RWPE1 (cell line): Measurements from ENCODE around the gene TCF7.

Experiments used
- CTCF ChIA-PET: fragments of 350-600 bp; sonication (Branson Sonifier 250); formaldehyde crosslinking; extraction: SDS; loops from one replicate; lab custom pipeline; 2021; lab: Yijun Ruan, JAX
- POLR2A ChIA-PET: fragments of 400-600 bp; formaldehyde crosslinking; extraction: SDS; loops from one replicate; lab custom pipeline; 2020; ENCODE audit warnings: antibody characterized with exemption; ENCODE audit not compliant: low non-redundant PET; lab: Yijun Ruan, JAX
- DNase-seq: peaks from one replicate; pipeline ENCODE4 v3.0.0; 2012; ENCODE audit warnings: low spot score
- H3K27ac ChIP-seq: fragments of 450-650 bp; 2 replicates; pipeline ENCODE4 v1.5.1; 2017
- CTCF ChIP-seq: fragments of 450-650 bp; conservative IDR thresholded peaks from 2 replicates; pipeline ENCODE4 v1.5.1; 2017; ENCODE audit warnings: low read depth, mild to moderate bottlenecking

Gene TCF7

GRCh38 chr5:134111741-134112647 lies 2.5 kb upstream of the TCF7 start:
- no peak for DNase-seq
- no peak for TF ChIP-seq CTCF
- H3K27ac ChIP-seq = no peak overlapping the region
- ChIA-PET CTCF (interaction anchor here (0.7 to 3.5 kb wide), 5 partner anchors 9 to 72 kb away, joined by 3 to 21 read pairs (median 6); no protein-coding TSS in a partner anchor), POLR2A (no interaction called here)

GRCh38 chr5:134112726-134113362 lies 1.6 kb upstream of the TCF7 start:
- CTCF ChIA-PET = interaction anchor here (0.5 to 3.5 kb wide), 7 partner anchors 10 to 73 kb away, joined by 3 to 21 read pairs (median 4); no protein-coding TSS in a partner anchor
- no peak for TF ChIP-seq CTCF
- POLR2A ChIA-PET = no interaction called here

GRCh38 chr5:134113363-134113889 lies 1.1 kb upstream of the TCF7 start:
- no peak overlapping the region for H3K27ac ChIP-seq
- TF ChIP-seq CTCF = no peak
- CTCF ChIA-PET = interaction anchor here (0.5 to 1.9 kb wide), 5 partner anchors 10 to 74 kb away, joined by 3 to 7 read pairs (median 3); no protein-coding TSS in a partner anchor
- no peak for DNase-seq
- POLR2A ChIA-PET = no interaction called here

More at GRCh38 chr5:134112726-134113362, 1.6 kb upstream of the TCF7 start:
- DNase-seq = no peak
- no peak overlapping the region for H3K27ac ChIP-seq

GRCh38 chr5:134114886-134115805 lies 665 bp downstream of the TCF7 start:
- DNase-seq = peak; percentile 40
- ChIA-PET POLR2A (no interaction called here), CTCF (interaction anchor here (2.4 kb wide), 1 partner anchor 76 kb away, joined by 12 read pairs; no protein-coding TSS in a partner anchor)
- no peak for TF ChIP-seq CTCF
- H3K27ac ChIP-seq = peak overlapping the region; percentile 53

- ChIA-PET POLR2A (no interaction called here), CTCF (interaction anchor here (0.9 to 2.4 kb wide), 2 partner anchors 76 to 1343 kb away, joined by 3 to 12 read pairs; no protein-coding TSS in a partner anchor)
- peak overlapping the region; percentile 53 for H3K27ac ChIP-seq
- TF ChIP-seq CTCF = no peak
- DNase-seq = no peak
These were observed 1.3 kb downstream of the TCF7 start for GRCh38 chr5:134115806-134116175.
